IMR-90 (cell line): Measurements from ENCODE around the gene CCNYL1.

ENCODE experiments used
- POLR2A ChIP-seq: IDR thresholded peaks from 2 replicates; pipeline ENCODE4 v1.6.1; 2012; ENCODE audit warnings: mild to moderate bottlenecking, low read depth, low read length
- RAD21 ChIP-seq: IDR thresholded peaks from 2 replicates; pipeline ENCODE4 v1.6.1; 2012; ENCODE audit warnings: low read length, improper control_type of control experiment
- SMC3 ChIP-seq: fragments of 150-350 bp; IDR thresholded peaks from 2 replicates; pipeline ENCODE4 v1.6.1; 2016; ENCODE audit warnings: low read depth, mild to moderate bottlenecking, antibody characterized with exemption, low read length, moderate library complexity
- TF ChIP-seq, protein P1 (sequence below): conservative IDR thresholded peaks from 2 replicates; pipeline ENCODE4 v1.5.1; 2012; ENCODE audit warnings: mild to moderate bottlenecking, low read depth, low read length, improper control_type of control experiment

DNA sequence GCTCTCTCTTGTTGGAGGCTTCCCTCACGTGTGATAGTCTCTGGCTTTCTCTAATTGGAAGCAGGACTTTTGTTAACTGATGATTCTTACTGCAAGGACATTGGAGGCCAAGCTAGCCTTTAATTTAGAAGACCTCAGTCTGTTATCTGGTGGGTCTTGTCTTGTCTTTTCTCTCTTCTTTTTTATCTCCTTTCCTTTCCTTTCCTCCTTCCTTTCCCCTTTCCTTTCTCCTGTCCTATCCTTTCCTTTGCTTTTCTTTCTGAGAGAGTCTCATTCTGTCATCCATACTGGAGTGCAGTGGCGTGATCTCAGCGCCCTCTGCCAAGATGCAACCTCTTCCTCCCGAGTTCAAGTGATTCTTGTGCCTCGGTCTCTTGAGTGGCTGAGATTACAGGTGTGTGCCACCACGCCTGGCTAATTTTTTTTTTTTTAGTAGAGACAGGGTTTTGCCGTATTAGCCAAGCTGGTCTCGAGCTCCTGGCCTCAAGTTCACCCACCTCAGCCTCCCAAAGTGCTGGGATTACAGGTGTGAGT lies 18.1 kb downstream of the CCNYL1 start:
- TF ChIP-seq POLR2A (no peak), SMC3 (no peak), RAD21 (no peak)
- TF ChIP-seq, protein P1, sequence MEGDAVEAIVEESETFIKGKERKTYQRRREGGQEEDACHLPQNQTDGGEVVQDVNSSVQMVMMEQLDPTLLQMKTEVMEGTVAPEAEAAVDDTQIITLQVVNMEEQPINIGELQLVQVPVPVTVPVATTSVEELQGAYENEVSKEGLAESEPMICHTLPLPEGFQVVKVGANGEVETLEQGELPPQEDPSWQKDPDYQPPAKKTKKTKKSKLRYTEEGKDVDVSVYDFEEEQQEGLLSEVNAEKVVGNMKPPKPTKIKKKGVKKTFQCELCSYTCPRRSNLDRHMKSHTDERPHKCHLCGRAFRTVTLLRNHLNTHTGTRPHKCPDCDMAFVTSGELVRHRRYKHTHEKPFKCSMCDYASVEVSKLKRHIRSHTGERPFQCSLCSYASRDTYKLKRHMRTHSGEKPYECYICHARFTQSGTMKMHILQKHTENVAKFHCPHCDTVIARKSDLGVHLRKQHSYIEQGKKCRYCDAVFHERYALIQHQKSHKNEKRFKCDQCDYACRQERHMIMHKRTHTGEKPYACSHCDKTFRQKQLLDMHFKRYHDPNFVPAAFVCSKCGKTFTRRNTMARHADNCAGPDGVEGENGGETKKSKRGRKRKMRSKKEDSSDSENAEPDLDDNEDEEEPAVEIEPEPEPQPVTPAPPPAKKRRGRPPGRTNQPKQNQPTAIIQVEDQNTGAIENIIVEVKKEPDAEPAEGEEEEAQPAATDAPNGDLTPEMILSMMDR, result no peak
